WTC11 (cell line): ENCODE data around the gene HDLBP. TPM values are rescaled to one million over a fixed set of nuclear protein-coding genes. Genes with fewer than 3 reads are reported as not detected.

Source experiments
- ATAC-seq: fragments of 200-7000 bp; cut with Tn5 transposase; 2 replicates; pipeline ENCODE4 v1.10.0; 2021; ENCODE audit warnings: mild to moderate bottlenecking, moderate library complexity
- CTCF ChIA-PET: fragments of 300-600 bp; sonication (Branson Sonifier 250); formaldehyde crosslinking; loops from one replicate; lab custom pipeline; 2021; ENCODE audit warnings: antibody characterized with exemption; lab: Charles Lee
- POLR2A ChIA-PET: fragments of 350-600 bp; sonication (Branson Sonifier 250); formaldehyde crosslinking; loops from one replicate; lab custom pipeline; 2021; ENCODE audit warnings: antibody characterized with exemption; lab: Charles Lee
- DNase-seq: peaks from one replicate; pipeline ENCODE4 v3.0.0; 2021; ENCODE audit warnings: low spot score
- H3K27ac Mint-ChIP-seq: 2 replicates; pipeline ENCODE4 v1.8.0; 2021; ENCODE audit warnings: mixed read lengths
- H3K27me3 Mint-ChIP-seq: 2 replicates; pipeline ENCODE4 v1.8.0; 2021; ENCODE audit warnings: low read depth, mild to moderate bottlenecking, moderate library complexity, mixed read lengths
- H3K36me3 Mint-ChIP-seq: 2 replicates; pipeline ENCODE4 v1.8.0; 2021; ENCODE audit warnings: mixed read lengths
- H3K4me1 Mint-ChIP-seq: 2 replicates; pipeline ENCODE4 v1.8.0; 2022; ENCODE audit warnings: mixed read lengths
- H3K4me3 Mint-ChIP-seq: 2 replicates; pipeline ENCODE4 v1.8.0; 2021; ENCODE audit warnings: mild to moderate bottlenecking, moderate library complexity, mixed read lengths
- H3K9me3 Mint-ChIP-seq: 2 replicates; pipeline ENCODE4 v1.8.0; 2021; ENCODE audit warnings: mixed read lengths
- ESRRA ChIP-seq: sonication (generic); formaldehyde crosslinking; IDR thresholded peaks from 2 replicates; pipeline ENCODE4 v1.8.1; 2022; ENCODE audit warnings: mild to moderate bottlenecking, missing genetic modification reagents, borderline replicate concordance
- FOXJ3 ChIP-seq: sonication (generic); formaldehyde crosslinking; IDR thresholded peaks from 2 replicates; pipeline ENCODE4 v1.9.0; 2021; ENCODE audit warnings: missing genetic modification reagents, mild to moderate bottlenecking, borderline replicate concordance
- FOXK1 ChIP-seq: sonication (generic); formaldehyde crosslinking; IDR thresholded peaks from 2 replicates; pipeline ENCODE4 v1.8.0; 2022; ENCODE audit warnings: mild to moderate bottlenecking, moderate library complexity, missing genetic modification reagents
- GABPB1 ChIP-seq: sonication (generic); formaldehyde crosslinking; IDR thresholded peaks from 2 replicates; pipeline ENCODE4 v1.8.1; 2023; ENCODE audit warnings: mild to moderate bottlenecking, missing genetic modification reagents
- NFATC4 ChIP-seq: fragments of 250-450 bp; sonication (Bioruptor Pico); IDR thresholded peaks from 2 replicates; pipeline ENCODE4 v1.9.0; 2021; ENCODE audit warnings: mild to moderate bottlenecking
- NFE2L1 ChIP-seq: sonication (generic); formaldehyde crosslinking; IDR thresholded peaks from 2 replicates; pipeline ENCODE4 v1.8.1; 2023; ENCODE audit warnings: missing genetic modification reagents
- OVOL2 ChIP-seq: fragments of 250-450 bp; sonication (Bioruptor Pico); IDR thresholded peaks from 2 replicates; pipeline ENCODE4 v1.9.0; 2021; ENCODE audit warnings: mild to moderate bottlenecking, borderline replicate concordance
- PRRX2 ChIP-seq: fragments of 250-450 bp; sonication (Bioruptor Pico); IDR thresholded peaks from 2 replicates; pipeline ENCODE4 v1.8.0; 2021; ENCODE audit warnings: mild to moderate bottlenecking
- SOX15 ChIP-seq: fragments of 250-450 bp; sonication (Bioruptor Pico); IDR thresholded peaks from 2 replicates; pipeline ENCODE4 v1.9.0; 2021; ENCODE audit warnings: mild to moderate bottlenecking
- TEAD4 ChIP-seq: sonication (generic); formaldehyde crosslinking; IDR thresholded peaks from 2 replicates; pipeline ENCODE4 v1.8.0; 2022; ENCODE audit warnings: mild to moderate bottlenecking, missing genetic modification reagents
- ZNF263 ChIP-seq: sonication (generic); formaldehyde crosslinking; IDR thresholded peaks from 2 replicates; pipeline ENCODE4 v1.8.1; 2022; ENCODE audit warnings: low read depth, mild to moderate bottlenecking, moderate library complexity, missing genetic modification reagents
- ZNF317 ChIP-seq: sonication (generic); formaldehyde crosslinking; IDR thresholded peaks from 2 replicates; pipeline ENCODE4 v1.8.1; 2023; ENCODE audit warnings: low read depth, mild to moderate bottlenecking, moderate library complexity, missing genetic modification reagents, borderline replicate concordance
- ZNF396 ChIP-seq: fragments of 250-450 bp; sonication (Bioruptor Pico); IDR thresholded peaks from 2 replicates; pipeline ENCODE4 v1.8.0; 2021; ENCODE audit warnings: mild to moderate bottlenecking, moderate library complexity, borderline replicate concordance
- total RNA-seq: library from RNA; stranded (reverse); gene quantifications from 3 replicates; pipeline ENCODE4 v1.2.3, GENCODE V29; 2021
- TF ChIP-seq, protein P1 (sequence below): sonication (generic); formaldehyde crosslinking; IDR thresholded peaks from 2 replicates; pipeline ENCODE4 v1.8.0; 2023; ENCODE audit warnings: missing genetic modification reagents, mild to moderate bottlenecking, borderline replicate concordance
- TF ChIP-seq, protein P2 (sequence below): sonication (generic); formaldehyde crosslinking; IDR thresholded peaks from 2 replicates; pipeline ENCODE4 v1.8.0; 2022; ENCODE audit warnings: missing genetic modification reagents
- TF ChIP-seq, protein P3 (sequence below): sonication (generic); formaldehyde crosslinking; IDR thresholded peaks from 2 replicates; pipeline ENCODE4 v1.8.0; 2023; ENCODE audit warnings: mild to moderate bottlenecking, missing genetic modification reagents
- TF ChIP-seq, protein P4 (sequence below): sonication (generic); formaldehyde crosslinking; IDR thresholded peaks from 2 replicates; pipeline ENCODE4 v1.8.1; 2023; ENCODE audit warnings: mild to moderate bottlenecking, missing genetic modification reagents
- TF ChIP-seq, protein P5 (sequence below): sonication (generic); formaldehyde crosslinking; IDR thresholded peaks from 2 replicates; pipeline ENCODE4 v1.8.1; 2022; ENCODE audit warnings: low read depth, mild to moderate bottlenecking, moderate library complexity, missing genetic modification reagents, borderline replicate concordance

Gene HDLBP
- total RNA-seq, 1 experiment from 2014 or later = 368 TPM

DNA sequence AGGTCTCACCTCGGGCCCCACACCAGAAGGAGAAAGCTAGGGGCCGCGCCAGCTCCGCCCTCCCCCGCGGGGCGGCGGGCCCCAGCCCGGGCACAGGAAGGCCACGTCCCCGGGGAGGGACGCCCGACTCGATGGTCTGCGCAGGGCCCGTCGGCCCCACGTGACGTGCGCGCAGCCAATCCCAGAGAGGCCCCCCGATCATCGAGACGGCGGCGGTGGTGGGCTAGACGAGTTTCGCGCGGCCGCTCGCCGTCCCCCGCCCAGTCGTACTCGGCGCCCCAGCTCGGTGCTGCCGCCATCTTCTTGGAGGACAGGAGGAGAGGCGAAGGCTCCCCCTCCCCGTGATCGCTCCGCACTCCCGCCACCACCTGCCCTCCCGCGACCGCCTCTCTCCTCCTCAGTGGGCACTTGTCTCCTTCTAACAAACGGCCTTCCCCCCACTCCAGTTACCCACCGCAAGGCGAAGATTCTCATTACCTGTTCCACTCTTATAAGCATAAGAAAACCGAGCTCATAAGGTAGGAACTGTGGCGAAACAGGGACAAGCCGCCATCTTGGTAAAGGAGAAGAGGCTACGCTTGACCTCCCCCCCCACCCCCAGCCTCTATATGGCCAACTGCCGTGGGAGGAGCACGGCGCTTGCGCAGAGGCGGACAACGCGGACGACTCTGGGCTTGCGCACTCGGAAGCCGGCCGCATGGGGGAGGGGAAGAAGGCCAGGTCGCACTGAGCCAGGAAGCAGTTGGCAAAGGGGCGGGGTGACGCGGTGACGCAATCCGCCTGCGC, at the start of gene HDLBP (continued):
- TF ChIP-seq, protein P1, sequence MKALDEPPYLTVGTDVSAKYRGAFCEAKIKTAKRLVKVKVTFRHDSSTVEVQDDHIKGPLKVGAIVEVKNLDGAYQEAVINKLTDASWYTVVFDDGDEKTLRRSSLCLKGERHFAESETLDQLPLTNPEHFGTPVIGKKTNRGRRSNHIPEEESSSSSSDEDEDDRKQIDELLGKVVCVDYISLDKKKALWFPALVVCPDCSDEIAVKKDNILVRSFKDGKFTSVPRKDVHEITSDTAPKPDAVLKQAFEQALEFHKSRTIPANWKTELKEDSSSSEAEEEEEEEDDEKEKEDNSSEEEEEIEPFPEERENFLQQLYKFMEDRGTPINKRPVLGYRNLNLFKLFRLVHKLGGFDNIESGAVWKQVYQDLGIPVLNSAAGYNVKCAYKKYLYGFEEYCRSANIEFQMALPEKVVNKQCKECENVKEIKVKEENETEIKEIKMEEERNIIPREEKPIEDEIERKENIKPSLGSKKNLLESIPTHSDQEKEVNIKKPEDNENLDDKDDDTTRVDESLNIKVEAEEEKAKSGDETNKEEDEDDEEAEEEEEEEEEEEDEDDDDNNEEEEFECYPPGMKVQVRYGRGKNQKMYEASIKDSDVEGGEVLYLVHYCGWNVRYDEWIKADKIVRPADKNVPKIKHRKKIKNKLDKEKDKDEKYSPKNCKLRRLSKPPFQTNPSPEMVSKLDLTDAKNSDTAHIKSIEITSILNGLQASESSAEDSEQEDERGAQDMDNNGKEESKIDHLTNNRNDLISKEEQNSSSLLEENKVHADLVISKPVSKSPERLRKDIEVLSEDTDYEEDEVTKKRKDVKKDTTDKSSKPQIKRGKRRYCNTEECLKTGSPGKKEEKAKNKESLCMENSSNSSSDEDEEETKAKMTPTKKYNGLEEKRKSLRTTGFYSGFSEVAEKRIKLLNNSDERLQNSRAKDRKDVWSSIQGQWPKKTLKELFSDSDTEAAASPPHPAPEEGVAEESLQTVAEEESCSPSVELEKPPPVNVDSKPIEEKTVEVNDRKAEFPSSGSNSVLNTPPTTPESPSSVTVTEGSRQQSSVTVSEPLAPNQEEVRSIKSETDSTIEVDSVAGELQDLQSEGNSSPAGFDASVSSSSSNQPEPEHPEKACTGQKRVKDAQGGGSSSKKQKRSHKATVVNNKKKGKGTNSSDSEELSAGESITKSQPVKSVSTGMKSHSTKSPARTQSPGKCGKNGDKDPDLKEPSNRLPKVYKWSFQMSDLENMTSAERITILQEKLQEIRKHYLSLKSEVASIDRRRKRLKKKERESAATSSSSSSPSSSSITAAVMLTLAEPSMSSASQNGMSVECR (CRISPR knock-in tag) = peak; percentile 38; the same call in 1 of the 2 replicates

DNA sequence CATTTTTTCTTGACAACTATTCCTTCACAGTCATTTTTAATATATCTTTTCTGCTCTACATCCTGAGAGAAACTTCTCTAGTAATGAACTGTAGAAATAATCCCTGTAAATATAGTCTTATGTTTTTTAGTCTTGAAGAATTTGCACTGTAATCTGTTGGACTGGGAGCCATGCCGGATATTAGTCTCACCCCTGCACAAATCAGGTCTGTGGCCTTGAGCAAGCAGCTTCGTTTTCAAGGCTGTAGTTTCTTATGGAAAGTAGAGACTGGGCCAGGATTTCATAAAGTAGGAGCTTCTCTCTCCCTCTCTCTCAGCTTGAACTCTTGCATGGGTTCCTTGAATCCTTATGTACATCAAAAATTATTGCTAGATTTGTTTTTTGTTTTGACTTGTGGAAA, 49.3 kb upstream of the HDLBP start:
- ATAC-seq = no peak
- POLR2A ChIA-PET = no interaction called here
- H3K36me3 Mint-ChIP-seq = no peaks in the 10 kb centered on the region
- H3K4me3 Mint-ChIP-seq = no peak overlapping the region
- TF ChIP-seq GABPB1 (CRISPR knock-in tag) = no peak
- no peak for TF ChIP-seq ZNF317 (CRISPR knock-in tag)
- no peak for TF ChIP-seq OVOL2 (CRISPR knock-in tag)
- TF ChIP-seq TEAD4 = no peak
- TF ChIP-seq, all 79 proteins: peak for 0
- H3K4me1 Mint-ChIP-seq = peaks cover 28% of the 10 kb centered on the region
- CTCF ChIA-PET = interaction anchor here (1.4 kb wide), 1 partner anchor 27 kb away, joined by 5 read pairs; no protein-coding TSS in a partner anchor
- H3K27me3 Mint-ChIP-seq = no peaks in the 10 kb centered on the region
- H3K27ac Mint-ChIP-seq = no peak overlapping the region
- DNase-seq = no peak
- no peaks in the 10 kb centered on the region for H3K9me3 Mint-ChIP-seq

DNA sequence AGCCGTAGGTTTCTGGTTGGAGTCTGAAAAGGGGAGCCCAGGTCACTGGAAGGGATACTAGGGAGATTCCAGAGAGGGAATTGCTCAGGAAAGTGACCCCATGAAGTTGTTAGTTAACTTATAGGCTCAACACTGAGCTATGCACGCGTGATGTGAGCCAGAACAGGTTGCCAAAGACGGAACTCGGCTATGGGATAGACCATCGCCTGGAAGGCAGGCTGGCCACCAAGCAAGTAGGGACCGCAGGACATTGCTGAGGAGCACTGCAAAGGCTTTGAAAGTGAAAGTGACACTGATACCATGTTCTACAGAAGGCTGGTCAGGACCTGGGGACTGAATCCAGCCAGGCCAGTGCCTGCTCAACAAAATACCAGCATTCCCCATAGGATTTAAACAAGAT, 48.0 kb upstream of the HDLBP start:
- no peak for TF ChIP-seq ZNF263 (CRISPR knock-in tag)
- TF ChIP-seq, protein P2, sequence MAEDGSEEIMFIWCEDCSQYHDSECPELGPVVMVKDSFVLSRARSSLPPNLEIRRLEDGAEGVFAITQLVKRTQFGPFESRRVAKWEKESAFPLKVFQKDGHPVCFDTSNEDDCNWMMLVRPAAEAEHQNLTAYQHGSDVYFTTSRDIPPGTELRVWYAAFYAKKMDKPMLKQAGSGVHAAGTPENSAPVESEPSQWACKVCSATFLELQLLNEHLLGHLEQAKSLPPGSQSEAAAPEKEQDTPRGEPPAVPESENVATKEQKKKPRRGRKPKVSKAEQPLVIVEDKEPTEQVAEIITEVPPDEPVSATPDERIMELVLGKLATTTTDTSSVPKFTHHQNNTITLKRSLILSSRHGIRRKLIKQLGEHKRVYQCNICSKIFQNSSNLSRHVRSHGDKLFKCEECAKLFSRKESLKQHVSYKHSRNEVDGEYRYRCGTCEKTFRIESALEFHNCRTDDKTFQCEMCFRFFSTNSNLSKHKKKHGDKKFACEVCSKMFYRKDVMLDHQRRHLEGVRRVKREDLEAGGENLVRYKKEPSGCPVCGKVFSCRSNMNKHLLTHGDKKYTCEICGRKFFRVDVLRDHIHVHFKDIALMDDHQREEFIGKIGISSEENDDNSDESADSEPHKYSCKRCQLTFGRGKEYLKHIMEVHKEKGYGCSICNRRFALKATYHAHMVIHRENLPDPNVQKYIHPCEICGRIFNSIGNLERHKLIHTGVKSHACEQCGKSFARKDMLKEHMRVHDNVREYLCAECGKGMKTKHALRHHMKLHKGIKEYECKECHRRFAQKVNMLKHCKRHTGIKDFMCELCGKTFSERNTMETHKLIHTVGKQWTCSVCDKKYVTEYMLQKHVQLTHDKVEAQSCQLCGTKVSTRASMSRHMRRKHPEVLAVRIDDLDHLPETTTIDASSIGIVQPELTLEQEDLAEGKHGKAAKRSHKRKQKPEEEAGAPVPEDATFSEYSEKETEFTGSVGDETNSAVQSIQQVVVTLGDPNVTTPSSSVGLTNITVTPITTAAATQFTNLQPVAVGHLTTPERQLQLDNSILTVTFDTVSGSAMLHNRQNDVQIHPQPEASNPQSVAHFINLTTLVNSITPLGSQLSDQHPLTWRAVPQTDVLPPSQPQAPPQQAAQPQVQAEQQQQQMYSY (CRISPR knock-in tag) = no peak
- TF ChIP-seq FOXJ3 (CRISPR knock-in tag) = no peak
- no peak for TF ChIP-seq SOX15 (CRISPR knock-in tag)
- TF ChIP-seq, protein P3, sequence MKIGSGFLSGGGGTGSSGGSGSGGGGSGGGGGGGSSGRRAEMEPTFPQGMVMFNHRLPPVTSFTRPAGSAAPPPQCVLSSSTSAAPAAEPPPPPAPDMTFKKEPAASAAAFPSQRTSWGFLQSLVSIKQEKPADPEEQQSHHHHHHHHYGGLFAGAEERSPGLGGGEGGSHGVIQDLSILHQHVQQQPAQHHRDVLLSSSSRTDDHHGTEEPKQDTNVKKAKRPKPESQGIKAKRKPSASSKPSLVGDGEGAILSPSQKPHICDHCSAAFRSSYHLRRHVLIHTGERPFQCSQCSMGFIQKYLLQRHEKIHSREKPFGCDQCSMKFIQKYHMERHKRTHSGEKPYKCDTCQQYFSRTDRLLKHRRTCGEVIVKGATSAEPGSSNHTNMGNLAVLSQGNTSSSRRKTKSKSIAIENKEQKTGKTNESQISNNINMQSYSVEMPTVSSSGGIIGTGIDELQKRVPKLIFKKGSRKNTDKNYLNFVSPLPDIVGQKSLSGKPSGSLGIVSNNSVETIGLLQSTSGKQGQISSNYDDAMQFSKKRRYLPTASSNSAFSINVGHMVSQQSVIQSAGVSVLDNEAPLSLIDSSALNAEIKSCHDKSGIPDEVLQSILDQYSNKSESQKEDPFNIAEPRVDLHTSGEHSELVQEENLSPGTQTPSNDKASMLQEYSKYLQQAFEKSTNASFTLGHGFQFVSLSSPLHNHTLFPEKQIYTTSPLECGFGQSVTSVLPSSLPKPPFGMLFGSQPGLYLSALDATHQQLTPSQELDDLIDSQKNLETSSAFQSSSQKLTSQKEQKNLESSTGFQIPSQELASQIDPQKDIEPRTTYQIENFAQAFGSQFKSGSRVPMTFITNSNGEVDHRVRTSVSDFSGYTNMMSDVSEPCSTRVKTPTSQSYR (CRISPR knock-in tag) = no peak
- TF ChIP-seq, protein P4, sequence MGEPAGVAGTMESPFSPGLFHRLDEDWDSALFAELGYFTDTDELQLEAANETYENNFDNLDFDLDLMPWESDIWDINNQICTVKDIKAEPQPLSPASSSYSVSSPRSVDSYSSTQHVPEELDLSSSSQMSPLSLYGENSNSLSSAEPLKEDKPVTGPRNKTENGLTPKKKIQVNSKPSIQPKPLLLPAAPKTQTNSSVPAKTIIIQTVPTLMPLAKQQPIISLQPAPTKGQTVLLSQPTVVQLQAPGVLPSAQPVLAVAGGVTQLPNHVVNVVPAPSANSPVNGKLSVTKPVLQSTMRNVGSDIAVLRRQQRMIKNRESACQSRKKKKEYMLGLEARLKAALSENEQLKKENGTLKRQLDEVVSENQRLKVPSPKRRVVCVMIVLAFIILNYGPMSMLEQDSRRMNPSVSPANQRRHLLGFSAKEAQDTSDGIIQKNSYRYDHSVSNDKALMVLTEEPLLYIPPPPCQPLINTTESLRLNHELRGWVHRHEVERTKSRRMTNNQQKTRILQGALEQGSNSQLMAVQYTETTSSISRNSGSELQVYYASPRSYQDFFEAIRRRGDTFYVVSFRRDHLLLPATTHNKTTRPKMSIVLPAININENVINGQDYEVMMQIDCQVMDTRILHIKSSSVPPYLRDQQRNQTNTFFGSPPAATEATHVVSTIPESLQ = no peak
- no peak for TF ChIP-seq PRRX2 (CRISPR knock-in tag)
- no peak for TF ChIP-seq ESRRA (CRISPR knock-in tag)
- TF ChIP-seq, protein P5, sequence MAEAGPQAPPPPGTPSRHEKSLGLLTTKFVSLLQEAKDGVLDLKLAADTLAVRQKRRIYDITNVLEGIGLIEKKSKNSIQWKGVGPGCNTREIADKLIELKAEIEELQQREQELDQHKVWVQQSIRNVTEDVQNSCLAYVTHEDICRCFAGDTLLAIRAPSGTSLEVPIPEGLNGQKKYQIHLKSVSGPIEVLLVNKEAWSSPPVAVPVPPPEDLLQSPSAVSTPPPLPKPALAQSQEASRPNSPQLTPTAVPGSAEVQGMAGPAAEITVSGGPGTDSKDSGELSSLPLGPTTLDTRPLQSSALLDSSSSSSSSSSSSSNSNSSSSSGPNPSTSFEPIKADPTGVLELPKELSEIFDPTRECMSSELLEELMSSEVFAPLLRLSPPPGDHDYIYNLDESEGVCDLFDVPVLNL (CRISPR knock-in tag) = no peak
- no peak for TF ChIP-seq FOXK1 (CRISPR knock-in tag)
- no peak for TF ChIP-seq NFATC4 (CRISPR knock-in tag)
- no peak for TF ChIP-seq ZNF396 (CRISPR knock-in tag)
- no peak for TF ChIP-seq NFE2L1 (CRISPR knock-in tag)
- Mint-ChIP-seq H3K27me3 (no peaks in the 10 kb centered on the region), H3K4me1 (peaks cover 35% of the 10 kb centered on the region), H3K27ac (no peak overlapping the region), H3K4me3 (no peak overlapping the region), H3K9me3 (no peaks in the 10 kb centered on the region), H3K36me3 (no peaks in the 10 kb centered on the region)
- no peak for ATAC-seq
- no peak for DNase-seq
- POLR2A ChIA-PET = no interaction called here
- CTCF ChIA-PET = interaction anchor here (1.0 to 2.5 kb wide), 4 partner anchors 22 to 235 kb away, joined by 3 to 12 read pairs (median 4); no protein-coding TSS in a partner anchor
